Ishikawa (cell line): Measurements from ENCODE around the gene CACNA2D4.

Source experiments
- CEBPB ChIP-seq: IDR thresholded peaks from 2 replicates; pipeline ENCODE4 v1.6.1; 2012
- CREB1 ChIP-seq: IDR thresholded peaks from 2 replicates; pipeline ENCODE4 v1.6.1; 2012; ENCODE audit warnings: low read depth
- EGR1 ChIP-seq: IDR thresholded peaks from 2 replicates; pipeline ENCODE4 v1.6.1; 2012
- EP300 ChIP-seq: IDR thresholded peaks from 2 replicates; pipeline ENCODE4 v1.6.1; 2012; ENCODE audit warnings: borderline replicate concordance
- FOXM1 ChIP-seq: IDR thresholded peaks from 2 replicates; pipeline ENCODE4 v1.6.1; 2012; ENCODE audit warnings: low read depth, borderline replicate concordance
- NFIC ChIP-seq: IDR thresholded peaks from 2 replicates; pipeline ENCODE4 v1.6.1; 2012
- RAD21 ChIP-seq: IDR thresholded peaks from 2 replicates; pipeline ENCODE4 v1.6.1; 2012; ENCODE audit warnings: low read depth
- REST ChIP-seq: IDR thresholded peaks from 2 replicates; pipeline ENCODE4 v1.6.1; 2012; ENCODE audit warnings: low read depth, mild to moderate bottlenecking
- TAF1 ChIP-seq: IDR thresholded peaks from 2 replicates; pipeline ENCODE4 v1.6.1; 2012; ENCODE audit warnings: low read depth, mild to moderate bottlenecking
- TEAD4 ChIP-seq: IDR thresholded peaks from 2 replicates; pipeline ENCODE4 v1.6.1; 2012
- YY1 ChIP-seq: IDR thresholded peaks from 2 replicates; pipeline ENCODE4 v1.6.1; 2012; ENCODE audit warnings: low read depth

DNA sequence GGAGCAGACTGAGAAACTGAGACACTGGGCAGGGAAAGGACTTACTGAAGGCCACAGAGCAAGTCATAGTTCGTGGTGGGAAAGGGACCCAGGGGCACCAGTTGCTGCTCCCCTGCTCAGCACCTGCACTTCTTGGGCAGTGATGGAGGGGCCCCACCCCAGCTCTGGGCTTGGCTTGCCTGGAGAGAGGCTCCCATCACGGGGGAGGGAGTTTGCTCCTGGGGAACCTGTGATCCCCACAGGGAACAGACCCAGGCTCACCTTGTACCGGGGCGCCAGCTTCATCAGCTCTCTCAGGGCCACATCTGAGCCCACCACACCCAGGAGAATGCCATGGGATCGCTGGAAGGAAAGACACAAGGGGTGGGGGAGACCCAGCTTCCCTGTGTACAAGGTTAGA, 39.8 kb downstream of the CACNA2D4 start:
- TF ChIP-seq YY1 (no peak), EGR1 (no peak), FOXM1 (no peak), EP300 (no peak), CREB1 (no peak), REST (no peak), RAD21 (no peak), TAF1 (no peak), TEAD4 (no peak), NFIC (no peak), CEBPB (no peak)
